ENCODE results near the gene LPCAT1. TPM values are rescaled to one million over a fixed set of nuclear protein-coding genes. Genes with fewer than 3 reads are reported as not detected.
"Not testable (repeated sequence)": the region's sequence is repeated elsewhere in the genome, so short reads cannot be mapped to it uniquely, and the experiment has no call there.

LPCAT1 gene
- total RNA-seq, 1 donor from 2014 or later: 11.0 TPM

DNA sequence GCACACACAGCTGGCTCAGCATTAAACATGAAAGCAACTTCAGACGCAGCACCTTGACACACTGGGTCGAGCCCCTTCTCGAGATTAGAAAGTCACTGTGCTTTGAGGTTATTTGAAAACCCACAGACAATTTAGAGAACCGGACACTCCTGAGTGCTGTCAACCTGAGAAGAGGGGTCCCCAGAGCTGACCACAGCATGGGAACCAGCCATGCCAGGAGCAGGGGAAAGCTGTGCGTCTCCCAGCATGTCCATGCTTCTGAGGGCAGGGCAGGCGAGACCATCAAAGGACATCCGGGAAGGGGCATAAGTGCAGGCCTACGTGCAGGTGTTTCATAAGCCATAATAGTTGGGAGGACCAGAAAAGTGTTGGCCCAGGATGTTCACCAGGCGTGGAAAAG lies 99.0 kb downstream of the LPCAT1 start:
- intact Hi-C loops (cut with micrococcal nuclease): no loop called here
- no peak for DNase-seq
- H3K27me3 ChIP-seq (ENCODE audit: low read depth): peaks cover 15% of the 10 kb centered on the region

GRCh38 chr5:1423901-1424603 lies 99.7 kb downstream of the LPCAT1 start:
- Histone ChIP-seq H3K4me1 (no peaks in the 10 kb centered on the region), H3K27me3 (ENCODE audit: low read depth) (peaks cover 15% of the 10 kb centered on the region), H3K9me3 (replicated peaks) (peaks cover 41% of the 10 kb centered on the region), H3K36me3 (no peaks in the 10 kb centered on the region), H3K27ac (replicated peaks) (no peak overlapping the region), H3K4me3 (no peak overlapping the region)
- intact Hi-C loops (cut with micrococcal nuclease): no loop called here
- no peak for DNase-seq
- TF ChIP-seq, protein P1, sequence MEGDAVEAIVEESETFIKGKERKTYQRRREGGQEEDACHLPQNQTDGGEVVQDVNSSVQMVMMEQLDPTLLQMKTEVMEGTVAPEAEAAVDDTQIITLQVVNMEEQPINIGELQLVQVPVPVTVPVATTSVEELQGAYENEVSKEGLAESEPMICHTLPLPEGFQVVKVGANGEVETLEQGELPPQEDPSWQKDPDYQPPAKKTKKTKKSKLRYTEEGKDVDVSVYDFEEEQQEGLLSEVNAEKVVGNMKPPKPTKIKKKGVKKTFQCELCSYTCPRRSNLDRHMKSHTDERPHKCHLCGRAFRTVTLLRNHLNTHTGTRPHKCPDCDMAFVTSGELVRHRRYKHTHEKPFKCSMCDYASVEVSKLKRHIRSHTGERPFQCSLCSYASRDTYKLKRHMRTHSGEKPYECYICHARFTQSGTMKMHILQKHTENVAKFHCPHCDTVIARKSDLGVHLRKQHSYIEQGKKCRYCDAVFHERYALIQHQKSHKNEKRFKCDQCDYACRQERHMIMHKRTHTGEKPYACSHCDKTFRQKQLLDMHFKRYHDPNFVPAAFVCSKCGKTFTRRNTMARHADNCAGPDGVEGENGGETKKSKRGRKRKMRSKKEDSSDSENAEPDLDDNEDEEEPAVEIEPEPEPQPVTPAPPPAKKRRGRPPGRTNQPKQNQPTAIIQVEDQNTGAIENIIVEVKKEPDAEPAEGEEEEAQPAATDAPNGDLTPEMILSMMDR (IDR thresholded peaks at IDR 0.05; ENCODE audit: borderline replicate concordance): no peak

More for the DNA sequence above, 99.0 kb downstream of the LPCAT1 start:
- no peaks in the 10 kb centered on the region for H3K4me1 ChIP-seq
- H3K27ac ChIP-seq (replicated peaks): no peak overlapping the region
- H3K36me3 ChIP-seq: no peaks in the 10 kb centered on the region
- TF ChIP-seq, protein P1 (IDR thresholded peaks at IDR 0.05; ENCODE audit: borderline replicate concordance): no peak
- peaks cover 48% of the 10 kb centered on the region for H3K9me3 ChIP-seq (replicated peaks)
- H3K4me3 ChIP-seq: no peak overlapping the region

DNA sequence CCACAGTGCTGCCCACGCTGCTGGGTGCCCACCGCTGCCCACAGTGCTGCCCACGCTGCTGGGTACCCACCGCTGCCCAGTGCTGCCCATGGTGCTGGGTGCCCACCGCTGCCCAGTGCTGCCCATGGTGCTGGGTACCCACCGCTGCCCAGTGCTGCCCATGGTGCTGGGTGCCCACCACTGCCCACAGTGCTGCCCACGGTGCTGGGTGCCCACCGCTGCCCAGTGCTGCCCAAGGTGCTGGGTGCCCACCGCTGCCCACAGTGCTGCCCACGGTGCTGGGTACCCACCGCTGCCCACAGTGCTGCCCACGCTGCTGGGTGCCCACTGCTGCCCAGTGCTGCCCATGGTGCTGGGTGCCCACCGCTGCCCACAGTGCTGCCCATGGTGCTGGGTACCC lies 101.2 kb downstream of the LPCAT1 start:
- intact Hi-C loops (cut with micrococcal nuclease); H3K27ac ChIP-seq (replicated peaks); H3K4me1 ChIP-seq; H3K36me3 ChIP-seq; H3K4me3 ChIP-seq; DNase-seq: not testable (repeated sequence)
- Histone ChIP-seq H3K9me3 (replicated peaks) (peaks cover 26% of the 10 kb centered on the region), H3K27me3 (ENCODE audit: low read depth) (peaks cover 20% of the 10 kb centered on the region)

GRCh38 chr5:1421521-1422341 lies 102.0 kb downstream of the LPCAT1 start:
- Histone ChIP-seq H3K27me3 (ENCODE audit: low read depth) (peaks cover 23% of the 10 kb centered on the region), H3K27ac (replicated peaks) (no peak overlapping the region), H3K4me3 (no peak overlapping the region), H3K9me3 (replicated peaks) (peaks cover 18% of the 10 kb centered on the region), H3K4me1 (no peaks in the 10 kb centered on the region), H3K36me3 (no peaks in the 10 kb centered on the region)
- intact Hi-C loops (cut with micrococcal nuclease): no loop called here
- TF ChIP-seq, protein P1 (IDR thresholded peaks at IDR 0.05; ENCODE audit: borderline replicate concordance): no peak
- no peak for DNase-seq

- H3K4me3 ChIP-seq: no peak overlapping the region
- no peaks in the 10 kb centered on the region for H3K4me1 ChIP-seq
- peaks cover 5% of the 10 kb centered on the region for H3K9me3 ChIP-seq (replicated peaks)
- no peaks in the 10 kb centered on the region for H3K36me3 ChIP-seq
- TF ChIP-seq, protein P1 (IDR thresholded peaks at IDR 0.05; ENCODE audit: borderline replicate concordance): no peak
- intact Hi-C loops (cut with micrococcal nuclease): no loop called here
- H3K27me3 ChIP-seq (ENCODE audit: low read depth): peaks cover 23% of the 10 kb centered on the region
- H3K27ac ChIP-seq (replicated peaks): no peak overlapping the region
- no peak for DNase-seq
Measured at GRCh38 chr5:1420211-1421195, 103.3 kb downstream of the LPCAT1 start.
